ENCODE data around the gene VAC14.

VAC14 gene

DNA sequence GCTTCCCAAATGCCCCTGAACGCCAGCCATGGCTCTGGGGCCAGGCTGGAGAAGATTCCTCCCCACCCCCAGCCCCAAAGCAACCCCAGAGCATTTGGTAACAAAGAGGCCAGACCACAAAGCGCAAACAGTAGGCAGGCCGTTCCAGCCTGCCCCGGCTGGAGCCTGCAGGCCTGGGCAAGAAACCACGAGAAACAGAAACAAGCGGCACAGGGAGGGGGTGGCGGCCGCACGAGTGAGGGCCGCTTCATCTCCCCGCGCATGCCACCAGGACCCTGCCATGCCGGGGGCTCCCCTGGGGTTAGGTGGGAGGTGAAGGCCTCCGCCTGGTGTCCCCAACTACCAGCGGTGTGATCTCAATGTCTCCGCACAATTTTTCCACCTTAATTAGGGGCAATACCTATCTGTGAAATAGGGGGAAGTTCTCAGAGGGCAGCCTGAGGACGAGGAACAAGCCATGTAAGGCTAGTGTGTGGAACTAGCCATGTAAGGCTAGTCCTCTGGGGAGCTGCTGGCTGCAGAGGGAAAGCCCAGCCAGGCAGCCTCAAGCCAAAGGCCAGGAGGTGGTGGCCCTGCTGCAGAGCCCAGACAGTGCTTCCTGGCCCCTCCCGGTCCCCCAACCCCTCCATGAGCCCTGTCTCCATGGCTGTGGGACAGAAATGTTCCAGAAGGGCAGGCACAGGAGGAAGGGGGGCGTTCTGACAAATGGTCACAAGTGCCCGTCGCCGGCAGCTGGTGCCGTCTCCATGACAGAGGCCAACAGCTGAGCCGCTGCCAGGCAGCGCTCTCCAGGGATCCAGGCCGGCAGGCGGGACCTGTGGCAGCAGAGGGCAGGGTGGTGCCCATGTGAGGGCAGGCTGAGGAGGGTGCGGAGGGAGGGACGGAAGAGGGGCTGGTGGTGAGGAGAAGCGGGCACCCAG is 100.6 kb downstream of the VAC14 start:
- no peak overlapping the region for H3K4me3 ChIP-seq (ENCODE audit: low read depth, low read length)
- no peak for TF ChIP-seq CTCF (IDR thresholded peaks at IDR 0.05; ENCODE audit: low read depth, low read length, missing control alignments)
- DNase-seq (ENCODE audit: low read depth) = no peak

DNA sequence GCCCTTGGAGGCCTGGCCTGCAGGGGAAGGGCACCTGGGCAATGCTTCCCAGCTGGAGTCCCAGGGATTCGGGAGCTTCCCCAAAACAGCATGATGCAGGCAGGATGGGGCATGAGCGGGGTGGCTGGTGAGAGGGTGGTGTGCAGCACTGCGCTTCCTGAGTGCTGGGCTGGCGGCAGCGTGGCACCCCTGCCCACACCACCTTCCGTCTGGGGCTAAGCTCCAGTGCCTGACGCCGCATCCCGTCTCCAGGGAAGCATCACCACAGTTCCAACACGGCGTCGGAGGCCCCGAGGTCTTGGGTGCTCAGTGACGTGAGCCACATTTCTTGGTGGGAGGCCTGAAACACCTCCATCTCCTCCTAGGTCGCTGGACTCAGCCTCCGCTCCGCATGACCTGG is 101.3 kb downstream of the VAC14 start:
- no peak for DNase-seq (ENCODE audit: low read depth)
- H3K4me3 ChIP-seq (ENCODE audit: low read depth, low read length) = no peak overlapping the region
- no peak for TF ChIP-seq CTCF (IDR thresholded peaks at IDR 0.05; ENCODE audit: low read depth, low read length, missing control alignments)

DNA sequence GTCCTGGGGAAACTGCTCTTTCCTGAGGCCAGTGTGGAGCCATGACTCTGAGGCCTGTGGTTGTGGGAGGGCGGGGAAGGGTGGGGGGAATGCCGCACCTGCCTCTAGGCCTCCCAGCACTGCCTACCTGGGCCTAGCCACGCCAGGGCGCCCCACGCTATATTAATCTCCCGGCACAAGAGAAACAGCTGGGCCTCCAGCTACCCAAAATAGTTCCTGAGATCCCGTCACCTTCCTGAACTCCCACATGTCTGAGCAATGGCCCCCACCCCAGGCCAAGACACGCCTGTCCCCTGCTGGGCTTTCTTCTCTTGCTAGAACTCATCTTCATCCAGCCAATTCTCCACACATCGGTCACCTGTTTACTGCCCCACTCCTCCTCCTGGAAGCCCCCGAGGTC is 102.1 kb downstream of the VAC14 start:
- H3K4me3 ChIP-seq (ENCODE audit: low read depth, low read length) = no peak overlapping the region
- TF ChIP-seq CTCF (IDR thresholded peaks at IDR 0.05; ENCODE audit: low read depth, low read length, missing control alignments) = no peak
- no peak for DNase-seq (ENCODE audit: low read depth)

- no peak for TF ChIP-seq CTCF (IDR thresholded peaks at IDR 0.05; ENCODE audit: low read depth, low read length, missing control alignments)
- no peak overlapping the region for H3K4me3 ChIP-seq (ENCODE audit: low read depth, low read length)
These were observed 103.3 kb downstream of the VAC14 start for GRCh38 chr16:70697594-70698170.

GRCh38 chr16:70696952-70697593 is 103.9 kb downstream of the VAC14 start:
- no peak for TF ChIP-seq CTCF (IDR thresholded peaks at IDR 0.05; ENCODE audit: low read depth, low read length, missing control alignments)
- no peak overlapping the region for H3K4me3 ChIP-seq (ENCODE audit: low read depth, low read length)
- no peak for DNase-seq (ENCODE audit: low read depth)

More at GRCh38 chr16:70697594-70698170, 103.3 kb downstream of the VAC14 start:
- no peak for DNase-seq (ENCODE audit: low read depth)

GRCh38 chr16:70696355-70696754 is 104.6 kb downstream of the VAC14 start:
- H3K4me3 ChIP-seq (ENCODE audit: low read depth, low read length) = no peak overlapping the region

More at GRCh38 chr16:70696355-70696754, 104.6 kb downstream of the VAC14 start:
- TF ChIP-seq CTCF (IDR thresholded peaks at IDR 0.05; ENCODE audit: low read depth, low read length, missing control alignments) = no peak
- no peak for DNase-seq (ENCODE audit: low read depth)
